ENCODE data around the gene GALNT18.
"Not testable (repeated sequence)": the region's sequence is repeated elsewhere in the genome, so short reads cannot be mapped to it uniquely, and the experiment has no call there.

GALNT18 gene

GRCh38 chr11:11378184-11378940, 243.4 kb downstream of the GALNT18 start:
- DNase-seq = no peak

- DNase-seq = no peak
These were observed 247.3 kb downstream of the GALNT18 start for GRCh38 chr11:11374358-11375148.

GRCh38 chr11:11373934-11374333, 247.9 kb downstream of the GALNT18 start:
- no peak for DNase-seq

- DNase-seq = no peak
These were observed 249.3 kb downstream of the GALNT18 start for GRCh38 chr11:11372461-11372860.

GRCh38 chr11:11370962-11371303, 250.9 kb downstream of the GALNT18 start:
- no peak for DNase-seq

GRCh38 chr11:11370255-11370961, 251.4 kb downstream of the GALNT18 start:
- DNase-seq = no peak

GRCh38 chr11:11366793-11367192, 255.0 kb downstream of the GALNT18 start:
- no peak for DNase-seq

GRCh38 chr11:11363674-11364073, 258.1 kb downstream of the GALNT18 start:
- DNase-seq = no peak

- DNase-seq = no peak
These were observed 262.2 kb downstream of the GALNT18 start for GRCh38 chr11:11359611-11360010.

GRCh38 chr11:11356842-11357241, 265.0 kb downstream of the GALNT18 start:
- DNase-seq = no peak

- DNase-seq = not testable (repeated sequence)
These were observed 268.9 kb downstream of the GALNT18 start, which contains the start of gene CSNK2A3 for GRCh38 chr11:11352878-11353277. Gene CSNK2A3, minus strand, starts transcription at chr11:11353250. Its CDS starts 131 bp downstream, at chr11:11353119.

- DNase-seq = not testable (repeated sequence)
These were observed 270.0 kb downstream of the GALNT18 start for GRCh38 chr11:11351851-11352250.

GRCh38 chr11:11351042-11351586, 270.7 kb downstream of the GALNT18 start:
- DNase-seq = no peak

GRCh38 chr11:11349870-11350337, 271.9 kb downstream of the GALNT18 start:
- DNase-seq = no peak

- DNase-seq = no peak
These were observed 272.5 kb downstream of the GALNT18 start for GRCh38 chr11:11349106-11349825.

- DNase-seq = no peak
These were observed 273.5 kb downstream of the GALNT18 start for GRCh38 chr11:11348303-11348702.

GRCh38 chr11:11347592-11347991, 274.2 kb downstream of the GALNT18 start:
- DNase-seq = no peak

GRCh38 chr11:11346303-11346702, 275.5 kb downstream of the GALNT18 start:
- no peak for DNase-seq

GRCh38 chr11:11345099-11345498, 276.7 kb downstream of the GALNT18 start:
- DNase-seq = no peak

- DNase-seq = no peak
These were observed 277.8 kb downstream of the GALNT18 start for GRCh38 chr11:11344045-11344444.

GRCh38 chr11:11338304-11338703, 283.5 kb downstream of the GALNT18 start:
- no peak for DNase-seq

- DNase-seq = no peak
These were observed 285.1 kb downstream of the GALNT18 start for GRCh38 chr11:11336664-11337063.

Data from T-helper 1 cell (primary cell).